GM06990 (cell line): ENCODE results near the gene CSMD2.
A peak's percentile ranks its signal among the peaks of the same experiment; 100 is the strongest.

Experiments
- DNase-seq: peaks from one replicate; pipeline ENCODE4 v3.0.0-alpha.2; 2011; ENCODE audit not compliant: insufficient read length; ENCODE audit errors: extremely low read depth
- H3K27me3 ChIP-seq: replicated peaks from 2 replicates; pipeline ENCODE4 v1.6.0; 2011; ENCODE audit warnings: low read length; ENCODE audit not compliant: control insufficient read depth, insufficient read depth
- H3K36me3 ChIP-seq: 2 replicates; pipeline ENCODE4 v1.5.1; 2011; ENCODE audit warnings: low read length; ENCODE audit not compliant: control insufficient read depth, insufficient read depth
- H3K4me3 ChIP-seq: replicated peaks from 2 replicates; pipeline ENCODE4 v1.5.1; 2011; ENCODE audit warnings: low read depth, mild to moderate bottlenecking, control low read depth, low read length
- CTCF ChIP-seq: IDR thresholded peaks from 2 replicates; pipeline ENCODE4 v1.5.1; 2011; ENCODE audit warnings: low read length, control low read depth, mild to moderate bottlenecking, inconsistent platforms; ENCODE audit not compliant: insufficient read depth, poor library complexity, severe bottlenecking

Gene CSMD2

DNA sequence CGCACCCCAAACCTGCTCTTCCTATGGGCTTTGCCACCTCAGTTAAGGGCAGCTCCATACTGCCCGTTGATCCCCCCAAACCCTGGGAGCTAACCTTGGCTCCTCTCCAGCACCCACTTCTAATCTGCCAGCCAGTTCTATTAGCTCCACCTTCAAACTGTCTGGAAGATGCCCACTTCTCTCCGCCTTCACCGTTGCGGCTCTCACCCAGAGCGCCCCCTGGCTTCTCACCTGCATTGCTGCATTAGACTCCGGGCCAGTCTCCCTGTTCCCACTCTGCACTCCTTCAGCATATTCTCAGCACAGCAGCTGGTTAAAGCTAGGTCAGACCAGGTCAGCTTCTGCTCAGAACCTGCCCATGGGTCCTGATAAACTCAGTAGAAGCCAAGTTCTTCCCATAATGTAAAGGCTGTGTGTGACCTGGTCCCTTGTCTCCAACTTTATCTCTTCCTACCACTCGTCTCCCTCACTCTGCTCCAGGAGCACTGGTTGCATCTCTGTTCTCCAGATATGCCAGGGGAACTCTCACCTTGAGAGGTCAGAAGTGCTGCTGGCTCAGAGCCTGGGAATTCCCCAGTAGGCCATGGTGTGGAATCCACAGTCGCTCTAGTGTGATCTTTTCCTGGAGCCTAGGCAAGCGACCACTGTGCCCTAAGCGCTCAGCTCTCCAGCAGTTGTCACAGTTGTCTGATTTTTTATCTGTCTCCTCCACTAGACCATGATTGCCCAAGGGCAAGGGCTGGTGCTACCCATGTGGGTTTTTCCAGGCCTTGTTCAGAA, 150.9 kb downstream of the CSMD2 start:
- H3K4me3 ChIP-seq, result no peak overlapping the region
- no peaks in the 10 kb centered on the region; the same call in 1 of the 2 replicates for H3K27me3 ChIP-seq
- no peaks in the 10 kb centered on the region for H3K36me3 ChIP-seq
- TF ChIP-seq CTCF, result peak; percentile 75
- DNase-seq, result no peak

GRCh38 chr1:34013136-34013535, 151.9 kb downstream of the CSMD2 start:
- no peak for DNase-seq
- Histone ChIP-seq H3K36me3 (no peaks in the 10 kb centered on the region), H3K4me3 (no peak overlapping the region), H3K27me3 (no peaks in the 10 kb centered on the region; the same call in 1 of the 2 replicates)
- TF ChIP-seq CTCF, result no peak

GRCh38 chr1:34009340-34009985, 155.6 kb downstream of the CSMD2 start:
- H3K27me3 ChIP-seq, result no peaks in the 10 kb centered on the region; the same call in 1 of the 2 replicates
- DNase-seq, result no peak
- TF ChIP-seq CTCF, result no peak

DNA sequence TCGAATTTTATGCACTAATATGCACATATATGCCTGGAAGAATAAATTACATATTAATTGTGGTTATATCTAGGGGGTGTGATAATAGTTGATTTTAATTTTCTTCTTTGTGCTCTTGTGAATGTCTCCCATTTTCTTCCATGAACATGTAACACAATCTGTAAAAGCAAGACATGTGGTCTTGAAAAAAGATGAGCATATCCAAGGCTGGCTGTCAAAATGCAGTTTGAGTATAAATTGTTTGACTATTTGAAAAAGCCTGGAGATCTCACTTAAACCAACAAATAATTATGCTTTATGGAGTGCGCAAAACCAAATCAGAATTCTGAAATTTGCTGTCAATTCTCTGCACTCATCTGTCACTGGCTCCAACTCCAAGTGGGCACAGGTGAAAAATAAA, 157.3 kb downstream of the CSMD2 start:
- TF ChIP-seq CTCF, result no peak
- Histone ChIP-seq H3K36me3 (no peaks in the 10 kb centered on the region), H3K27me3 (no peaks in the 10 kb centered on the region; the same call in 1 of the 2 replicates), H3K4me3 (no peak overlapping the region)
- no peak for DNase-seq

More at GRCh38 chr1:34009340-34009985, 155.6 kb downstream of the CSMD2 start:
- Histone ChIP-seq H3K36me3 (no peaks in the 10 kb centered on the region), H3K4me3 (no peak overlapping the region)

GRCh38 chr1:34005309-34005708, 159.7 kb downstream of the CSMD2 start:
- no peak overlapping the region for H3K4me3 ChIP-seq
- no peak for DNase-seq
- no peaks in the 10 kb centered on the region; the same call in 1 of the 2 replicates for H3K27me3 ChIP-seq
- no peaks in the 10 kb centered on the region for H3K36me3 ChIP-seq
- TF ChIP-seq CTCF, result no peak
